Mucosa of descending colon (tissue), 3 donors: ENCODE results near the gene LRPAP1. TPM values are rescaled to one million over a fixed set of nuclear protein-coding genes. Genes with fewer than 3 reads are reported as not detected.

Experiments used
- ATAC-seq: fragments of 200-7000 bp; cut with Tn5 transposase; one replicate; pipeline ENCODE4 v1.9.1; 2020; ENCODE audit warnings: mild to moderate bottlenecking, moderate library complexity
- DNase-seq, 3 donors: peaks; one replicate each; pipeline ENCODE4 v3.0.0-alpha.2; 2020
- H3K36me3 ChIP-seq: fragments of 200-600 bp; one replicate; pipeline ENCODE4 v1.8.0; 2021; ENCODE audit warnings: low read depth, mild to moderate bottlenecking
- H3K4me1 ChIP-seq: fragments of 200-600 bp; one replicate; pipeline ENCODE4 v1.8.0; 2021; ENCODE audit warnings: low read depth, mild to moderate bottlenecking
- H3K4me3 ChIP-seq: fragments of 200-600 bp; one replicate; pipeline ENCODE4 v1.8.0; 2021; ENCODE audit warnings: mild to moderate bottlenecking
- H3K9me3 ChIP-seq: fragments of 200-600 bp; one replicate; pipeline ENCODE4 v1.8.0; 2021; ENCODE audit warnings: mild to moderate bottlenecking
- CTCF ChIP-seq: fragments of 200-600 bp; IDR thresholded peaks from one replicate; pipeline ENCODE4 v1.8.0; 2022; ENCODE audit warnings: antibody characterized with exemption, mild to moderate bottlenecking
- intact Hi-C, 2 donors: fragments of 100-400 bp; cut with DNase I in 1 of 2; cut with micrococcal nuclease in 1 of 2; formaldehyde crosslinking; loops; one replicate each; pipeline versions ENCODE4 v1.11.0 to v1.11.1; 2022; cut with DNase I, micrococcal nuclease
- total RNA-seq, 3 donors: library from RNA; stranded (reverse); fragmentation: NEBNext Ultra II Directional in 2 of 3; extraction: Animal tissue kit (Norgen Biotek cat#: 25700) in 2 of 3; gene quantifications; one replicate each; pipeline versions ENCODE4 v1.2.1 to v1.2.4, GENCODE V29; 2021 to 2023
- donor health status: DM: no; HTN: no; CAD: no; lungs with moderate emphysema.
- donor health status: DM: no; HTN: no; CAD: no.
- donor health status: DM: no; HTN: yes; CAD: no.

Gene LRPAP1
- total RNA-seq, 3 donors from 2014 or later: 109 to 139 (median 137) TPM

GRCh38 chr4:3469386-3470243, 62.6 kb downstream of the LRPAP1 start:
- no peak for TF ChIP-seq CTCF
- no peaks in the 10 kb centered on the region for H3K36me3 ChIP-seq
- H3K9me3 ChIP-seq: no peaks in the 10 kb centered on the region
- DNase-seq: peak in 2 of 3 donors; percentile 22 to 43
- H3K4me1 ChIP-seq: peaks cover 8% of the 10 kb centered on the region
- ATAC-seq: no peak
- intact Hi-C loops: no loop called here
- H3K4me3 ChIP-seq: no peak overlapping the region

- no peak for ATAC-seq
- H3K4me1 ChIP-seq: peaks cover 8% of the 10 kb centered on the region
- no peaks in the 10 kb centered on the region for H3K36me3 ChIP-seq
- H3K4me3 ChIP-seq: no peak overlapping the region
- no peak for DNase-seq
- TF ChIP-seq CTCF: no peak
- no peaks in the 10 kb centered on the region for H3K9me3 ChIP-seq
- intact Hi-C loops: no loop called here
These were observed 63.4 kb downstream of the LRPAP1 start for GRCh38 chr4:3468804-3469203.

- H3K4me3 ChIP-seq: no peak overlapping the region
- intact Hi-C loops: no loop called here
- no peaks in the 10 kb centered on the region for H3K9me3 ChIP-seq
- ATAC-seq: no peak
- H3K4me1 ChIP-seq: peaks cover 11% of the 10 kb centered on the region
- no peaks in the 10 kb centered on the region for H3K36me3 ChIP-seq
- no peak for DNase-seq
- TF ChIP-seq CTCF: no peak
These were observed 64.1 kb downstream of the LRPAP1 start for GRCh38 chr4:3468154-3468553.

- intact Hi-C loops: no loop called here
- no peak for TF ChIP-seq CTCF
- no peaks in the 10 kb centered on the region for H3K36me3 ChIP-seq
- H3K4me3 ChIP-seq: no peak overlapping the region
- no peaks in the 10 kb centered on the region for H3K9me3 ChIP-seq
- no peak for ATAC-seq
- H3K4me1 ChIP-seq: peaks cover 11% of the 10 kb centered on the region
- peak in 1 of 3 donors; percentile 22 for DNase-seq
These were observed 64.6 kb downstream of the LRPAP1 start for GRCh38 chr4:3467601-3468031.

GRCh38 chr4:3466691-3467600, 65.3 kb downstream of the LRPAP1 start:
- Histone ChIP-seq H3K36me3 (no peaks in the 10 kb centered on the region), H3K4me1 (peaks cover 11% of the 10 kb centered on the region), H3K9me3 (no peaks in the 10 kb centered on the region), H3K4me3 (no peak overlapping the region)
- peak in 2 of 3 donors; percentile 16 to 35 for DNase-seq
- no peak for TF ChIP-seq CTCF
- no peak for ATAC-seq
- intact Hi-C loops: no loop called here
